ENCODE data around the gene SUN2. TPM values are rescaled to one million over a fixed set of nuclear protein-coding genes. Genes with fewer than 3 reads are reported as not detected.
A peak's percentile ranks its signal among the peaks of the same experiment; 100 is the strongest.

Gene SUN2
- total and polyA plus RNA-seq, 7 experiments from 2014 or later: 397 to 977 (median 558) TPM

DNA sequence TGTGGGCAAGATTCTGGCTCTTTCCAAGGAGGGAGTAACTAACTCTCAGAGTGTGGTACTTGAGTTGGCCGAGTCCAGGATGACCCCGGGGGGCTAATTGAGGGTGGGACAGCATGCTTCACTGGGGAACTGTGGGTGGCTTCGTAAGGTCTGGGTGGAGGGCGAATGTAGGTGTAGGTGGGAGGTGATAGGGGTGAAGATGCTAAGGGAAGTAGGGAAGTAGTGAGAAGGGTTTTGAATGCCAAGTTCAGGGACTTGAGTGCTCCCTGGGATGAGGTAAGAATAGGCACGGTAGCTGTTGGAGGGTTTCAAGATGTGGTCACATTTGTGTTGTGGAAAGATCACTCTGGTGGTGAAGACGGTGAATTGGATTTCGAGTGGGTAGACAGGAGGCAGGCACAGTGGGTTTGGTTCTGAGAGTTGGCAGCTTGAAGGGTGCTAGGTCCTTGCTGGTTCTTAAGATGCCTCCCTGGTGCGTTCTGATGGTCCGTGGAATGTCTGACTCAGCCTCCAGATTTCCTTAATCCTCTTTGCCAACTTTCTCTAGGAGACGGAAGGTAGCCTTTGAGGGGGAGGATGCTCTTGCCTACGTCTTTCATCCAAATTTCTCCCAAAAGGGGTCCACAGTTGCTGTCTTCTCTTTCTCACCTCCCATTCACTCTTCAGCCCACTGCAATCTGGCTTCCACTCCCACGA, 40.6 kb upstream of the SUN2 start:
- Histone ChIP-seq H3K9me3 (ENCODE audit: control insufficient read depth in 2 of 3, low read length in 3 of 3) (peaks cover 0 to 8% (median 6%) of the 10 kb centered on the region in 3 experiments), H3K4me3 (ENCODE audit: low read length) (no peak overlapping the region), H3K27ac (ENCODE audit: low read depth, low read length) (no peak overlapping the region), H3K36me3 (ENCODE audit: control insufficient read depth in 2 of 3, insufficient read depth in 3 of 3, low read length in 3 of 3) (no peaks in the 10 kb centered on the region), H3K27me3 (ENCODE audit: control insufficient read depth in 2 of 2, insufficient read depth in 2 of 2, low read length in 2 of 2) (no peaks in the 10 kb centered on the region), H3K4me1 (ENCODE audit: control insufficient read depth in 2 of 2, insufficient read depth in 2 of 2, low read length in 2 of 2) (peaks cover 13 to 30% of the 10 kb centered on the region in 2 donors)
- intact Hi-C loops (cut with micrococcal nuclease): no loop called here
- peaks cover 0 to 31% (median under 1%) of the 10 kb centered on the region in 5 donors for H3K27me3 Mint-ChIP-seq
- H3K27ac Mint-ChIP-seq: peak overlapping the region in 2 of 9 donors; percentile 36 to 55
- peak overlapping the region in 3 of 10 donors; percentile 0 to 34 (median 5) for H3K4me3 Mint-ChIP-seq
- DNase-seq: no peak
- no peak for ATAC-seq
- CTCF ChIA-PET: no interaction called here
- peaks cover 0 to 9% (median 0%) of the 10 kb centered on the region in 5 donors for H3K36me3 Mint-ChIP-seq
- H3K9me3 Mint-ChIP-seq: peaks cover 0 to 11% (median 2%) of the 10 kb centered on the region in 11 donors
- POLR2A ChIA-PET: no interaction called here
- peaks cover 22 to 47% (median 35%) of the 10 kb centered on the region in 7 donors for H3K4me1 Mint-ChIP-seq

DNA sequence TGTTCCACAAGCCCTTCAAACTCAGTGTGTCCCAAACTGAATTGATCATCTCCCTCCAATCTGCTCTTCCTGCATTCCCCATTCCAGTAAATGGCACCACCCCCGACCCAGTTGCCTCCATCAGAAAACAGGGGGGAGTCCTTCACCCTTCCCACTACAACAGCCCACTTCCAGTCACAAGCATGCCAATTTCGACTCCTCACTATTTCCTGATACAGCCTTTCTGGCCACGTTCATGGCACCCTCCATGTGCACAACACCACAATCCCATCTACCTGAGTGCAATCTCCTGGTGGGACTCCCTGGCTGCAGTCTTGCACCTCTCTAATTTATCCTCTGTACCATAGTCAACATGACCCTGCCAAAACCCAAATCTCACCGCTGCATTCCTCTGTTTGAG, 39.8 kb upstream of the SUN2 start:
- H3K9me3 ChIP-seq (ENCODE audit: control insufficient read depth in 2 of 3, low read length in 3 of 3): peaks cover 0 to 8% (median 6%) of the 10 kb centered on the region in 3 experiments
- intact Hi-C loops (cut with micrococcal nuclease): no loop called here
- ChIA-PET POLR2A (no interaction called here), CTCF (no interaction called here)
- Mint-ChIP-seq H3K4me3 (peak overlapping the region in 6 of 10 donors; percentile 2 to 62 (median 22)), H3K36me3 (peaks cover 0 to 9% (median 0%) of the 10 kb centered on the region in 5 donors), H3K9me3 (peaks cover 0 to 11% (median 2%) of the 10 kb centered on the region in 11 donors), H3K4me1 (peaks cover 21 to 47% (median 35%) of the 10 kb centered on the region in 7 donors), H3K27me3 (peaks cover 0 to 27% (median 0%) of the 10 kb centered on the region in 5 donors), H3K27ac (peak overlapping the region in 5 of 9 donors; percentile 16 to 73 (median 29))
- ATAC-seq (no peak), DNase-seq (no peak)
- H3K27me3 ChIP-seq (ENCODE audit: control insufficient read depth in 2 of 2, insufficient read depth in 2 of 2, low read length in 2 of 2): no peaks in the 10 kb centered on the region
- no peak overlapping the region for H3K27ac ChIP-seq (ENCODE audit: low read depth, low read length)
- peaks cover 13 to 30% of the 10 kb centered on the region in 2 donors for H3K4me1 ChIP-seq (ENCODE audit: control insufficient read depth in 2 of 2, insufficient read depth in 2 of 2, low read length in 2 of 2)
- no peak overlapping the region for H3K4me3 ChIP-seq (ENCODE audit: low read length)
- H3K36me3 ChIP-seq (ENCODE audit: control insufficient read depth in 2 of 3, insufficient read depth in 3 of 3, low read length in 3 of 3): no peaks in the 10 kb centered on the region

DNA sequence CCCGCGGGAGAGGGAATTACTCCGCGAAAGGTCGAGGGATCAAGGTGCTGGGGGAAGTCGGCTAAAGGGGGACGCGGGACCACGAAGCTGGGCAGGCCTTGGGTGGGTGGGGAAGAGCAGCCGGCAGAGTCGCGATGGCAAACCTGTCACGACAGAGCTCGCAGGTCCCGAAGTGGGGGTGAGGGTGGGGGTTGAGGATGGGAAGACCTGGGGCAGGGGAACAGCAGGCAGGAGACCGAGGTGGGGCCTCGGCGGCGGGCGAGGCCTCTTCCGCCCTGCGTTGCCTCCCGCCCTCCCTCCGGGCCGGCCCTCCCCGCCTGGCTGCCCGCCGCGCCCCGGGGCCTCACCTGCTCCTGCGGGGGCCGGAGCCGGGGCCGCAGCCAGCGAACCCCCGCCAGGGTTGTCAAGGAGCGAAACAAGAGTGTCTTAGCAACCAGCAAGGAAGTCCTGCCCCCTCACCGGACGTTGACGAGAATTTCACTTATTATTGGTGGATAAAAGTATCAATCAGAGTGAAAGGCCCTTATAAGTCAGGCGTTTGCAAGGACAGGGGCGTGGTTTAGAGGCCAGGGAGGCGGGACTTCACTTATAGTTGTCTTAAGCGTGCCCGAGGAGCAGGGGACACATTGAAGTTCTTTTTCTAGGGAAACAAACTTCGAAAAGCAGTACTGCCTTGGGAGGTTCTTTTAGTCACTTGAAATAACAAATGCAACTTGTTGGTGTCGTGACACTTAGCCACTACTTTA, 38.1 kb upstream of the SUN2 start, which contains the start of gene DNAL4:
DNAL4 (minus strand) TSS at position 423 of the 746 bp plus-strand sequence. CDS start 11,412 bp downstream, outside the sequence.
- H3K27ac ChIP-seq (ENCODE audit: low read depth, low read length): peak within 1 kb of the TSS; percentile 89
- peaks cover 13 to 26% of the 10 kb centered on the region in 2 donors for H3K4me1 ChIP-seq (ENCODE audit: control insufficient read depth in 2 of 2, insufficient read depth in 2 of 2, low read length in 2 of 2)
- no peaks in the 10 kb centered on the region for H3K9me3 ChIP-seq (ENCODE audit: control insufficient read depth in 2 of 3, low read length in 3 of 3)
- peak within 1 kb of the TSS; percentile 75 for H3K4me3 ChIP-seq (ENCODE audit: low read length)
- intact Hi-C loops (cut with micrococcal nuclease): loop anchor here (1.0 to 5.0 kb wide), 7 partner anchors 38 to 987 kb away; partner anchors contain the start of genes CBX6 (in 1 of the 2), DDX17 (in 1 of the 2), GCAT (in 1 of the 2) and GTPBP1 (in 1 of the 2)
- peaks cover 0 to 27% (median 0%) of the 10 kb centered on the region in 5 donors for H3K27me3 Mint-ChIP-seq
- ATAC-seq (peak; percentile 99), DNase-seq (peak; percentile 64 to 95 (median 93))
- peak within 1 kb of the TSS; percentile 78 to 96 (median 91) for H3K27ac Mint-ChIP-seq
- H3K27me3 ChIP-seq (ENCODE audit: control insufficient read depth in 2 of 2, insufficient read depth in 2 of 2, low read length in 2 of 2): no peaks in the 10 kb centered on the region
- POLR2A ChIA-PET: interaction anchor here (0.8 to 0.9 kb wide), 2 partner anchors 62 to 137 kb away, joined by 3 read pairs; no protein-coding TSS in a partner anchor
- peaks cover 0 to 3% (median under 1%) of the 10 kb centered on the region in 11 donors for H3K9me3 Mint-ChIP-seq
- peaks cover 0 to 7% (median 0%) of the 10 kb centered on the region in 5 donors for H3K36me3 Mint-ChIP-seq
- H3K36me3 ChIP-seq (ENCODE audit: control insufficient read depth in 2 of 3, insufficient read depth in 3 of 3, low read length in 3 of 3): peaks cover 0 to 8% (median 0%) of the 10 kb centered on the region in 3 experiments
- CTCF ChIA-PET: no interaction called here
- peaks cover 20 to 44% (median 34%) of the 10 kb centered on the region in 7 donors for H3K4me1 Mint-ChIP-seq
- peak within 1 kb of the TSS; percentile 86 to 97 (median 92) for H3K4me3 Mint-ChIP-seq

DNA sequence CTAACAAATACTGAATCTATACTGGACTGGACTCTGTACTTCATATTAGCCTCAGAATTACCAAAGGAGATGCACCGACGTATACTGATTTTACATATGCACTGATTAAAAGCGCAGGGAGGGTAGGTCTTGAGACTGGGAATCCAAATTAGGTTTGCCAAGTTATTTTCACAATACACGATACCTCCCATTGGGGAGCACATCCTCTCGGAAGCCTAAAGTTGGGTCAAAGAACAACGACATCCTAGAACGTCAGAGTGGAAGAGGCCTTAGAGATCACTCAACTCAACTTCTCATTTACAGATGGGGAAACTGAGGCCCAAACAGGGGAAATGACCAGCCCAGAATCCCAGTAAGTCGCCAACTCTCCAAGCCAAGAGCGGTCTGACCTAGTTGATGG, 37.5 kb upstream of the SUN2 start:
- Histone ChIP-seq H3K4me3 (ENCODE audit: low read length) (peak overlapping the region; percentile 75), H3K27me3 (ENCODE audit: control insufficient read depth in 2 of 2, insufficient read depth in 2 of 2, low read length in 2 of 2) (no peaks in the 10 kb centered on the region), H3K4me1 (ENCODE audit: control insufficient read depth in 2 of 2, insufficient read depth in 2 of 2, low read length in 2 of 2) (peaks cover 13 to 20% of the 10 kb centered on the region in 2 donors), H3K36me3 (ENCODE audit: control insufficient read depth in 2 of 3, insufficient read depth in 3 of 3, low read length in 3 of 3) (peaks cover 0 to 8% (median 0%) of the 10 kb centered on the region in 3 experiments), H3K9me3 (ENCODE audit: control insufficient read depth in 2 of 3, low read length in 3 of 3) (no peaks in the 10 kb centered on the region), H3K27ac (ENCODE audit: low read depth, low read length) (peak overlapping the region; percentile 89)
- Mint-ChIP-seq H3K27ac (peak overlapping the region; percentile 63 to 96 (median 91)), H3K4me3 (peak overlapping the region; percentile 86 to 97 (median 92)), H3K9me3 (peaks cover 0 to 3% (median 0%) of the 10 kb centered on the region in 11 donors), H3K27me3 (peaks cover 0 to 22% (median 0%) of the 10 kb centered on the region in 5 donors), H3K4me1 (peaks cover 14 to 38% (median 28%) of the 10 kb centered on the region in 7 donors), H3K36me3 (peaks cover 0 to 2% (median 1%) of the 10 kb centered on the region in 5 donors)
- ChIA-PET POLR2A (interaction anchor here (0.9 to 1.0 kb wide), 3 partner anchors 35 to 136 kb away, joined by 3 to 5 read pairs (median 3); no protein-coding TSS in a partner anchor), CTCF (interaction anchor here (1.3 kb wide), 1 partner anchor 50 kb away, joined by 4 read pairs; no protein-coding TSS in a partner anchor)
- intact Hi-C loops (cut with micrococcal nuclease): loop anchor here in 1 of 2 donors (5.0 kb wide), 1 partner anchor 986 kb away; the partner anchor contains the start of gene GCAT
- DNase-seq (peak in 2 of 9 donors; percentile 5 to 9), ATAC-seq (no peak)

DNA sequence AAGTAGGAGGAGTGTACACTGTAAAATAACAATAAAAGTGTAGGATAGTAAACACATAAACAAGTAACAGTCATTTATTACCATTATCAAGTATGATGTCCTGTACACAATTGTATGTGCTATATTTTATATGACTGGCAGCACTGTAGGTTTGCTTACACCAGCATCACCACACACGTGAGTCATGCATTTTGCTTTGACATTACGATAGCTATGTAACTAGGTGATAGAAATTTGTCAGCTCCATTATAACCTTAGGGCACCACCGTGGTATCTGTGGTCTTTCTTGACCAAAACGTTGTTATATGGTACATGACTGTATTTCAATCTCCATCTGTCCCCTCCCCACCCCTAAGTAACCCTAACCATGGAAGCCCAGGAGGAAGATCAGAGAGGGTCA, 37.0 kb upstream of the SUN2 start:
- no peaks in the 10 kb centered on the region for H3K27me3 ChIP-seq (ENCODE audit: control insufficient read depth in 2 of 2, insufficient read depth in 2 of 2, low read length in 2 of 2)
- H3K27ac ChIP-seq (ENCODE audit: low read depth, low read length): peak overlapping the region; percentile 89
- peak overlapping the region; percentile 63 to 96 (median 91) for H3K27ac Mint-ChIP-seq
- ATAC-seq: no peak
- H3K4me3 ChIP-seq (ENCODE audit: low read length): no peak overlapping the region
- CTCF ChIA-PET: interaction anchor here (0.6 to 1.3 kb wide), 2 partner anchors 50 to 69 kb away, joined by 3 to 4 read pairs; no protein-coding TSS in a partner anchor
- no peak for DNase-seq
- H3K4me3 Mint-ChIP-seq: peak overlapping the region; percentile 86 to 97 (median 92)
- H3K27me3 Mint-ChIP-seq: peaks cover 0 to 17% (median 0%) of the 10 kb centered on the region in 5 donors
- peaks cover 0 to 2% (median 0%) of the 10 kb centered on the region in 11 donors for H3K9me3 Mint-ChIP-seq
- H3K4me1 ChIP-seq (ENCODE audit: control insufficient read depth in 2 of 2, insufficient read depth in 2 of 2, low read length in 2 of 2): peaks cover 13 to 15% of the 10 kb centered on the region in 2 donors
- peaks cover 0 to 7% (median 0%) of the 10 kb centered on the region in 5 donors for H3K36me3 Mint-ChIP-seq
- peaks cover 9 to 34% (median 23%) of the 10 kb centered on the region in 7 donors for H3K4me1 Mint-ChIP-seq
- H3K36me3 ChIP-seq (ENCODE audit: control insufficient read depth in 2 of 3, insufficient read depth in 3 of 3, low read length in 3 of 3): peaks cover 0 to 10% (median 0%) of the 10 kb centered on the region in 3 experiments
- intact Hi-C loops (cut with micrococcal nuclease): loop anchor here in 1 of 2 donors (5.0 kb wide), 1 partner anchor 986 kb away; the partner anchor contains the start of gene GCAT
- H3K9me3 ChIP-seq (ENCODE audit: control insufficient read depth in 2 of 3, low read length in 3 of 3): no peaks in the 10 kb centered on the region
- POLR2A ChIA-PET: interaction anchor here (1.0 kb wide), 2 partner anchors 34 to 42 kb away, joined by 3 to 5 read pairs; no protein-coding TSS in a partner anchor
